Uterus (tissue), 2 donors: ENCODE results near the gene THSD4.

Experiments
- POLR2A ChIP-seq, 2 donors: fragments of 450-650 bp; IDR thresholded peaks; one replicate each; pipeline ENCODE4 v1.6.1; 2016; ENCODE audit warnings: antibody characterized with exemption in 2 of 2, mild to moderate bottlenecking in 1 of 2, moderate library complexity in 1 of 2
- TF ChIP-seq, protein P1 (sequence below), 4 experiments: fragments of 200-600 bp in 2 of 4; fragments of 450-650 bp in 2 of 4; sonication (generic) in 2 of 4; IDR thresholded peaks; one replicate each; pipeline ENCODE4 v1.5.1; 2016 to 2019; ENCODE audit warnings: antibody characterized with exemption in 4 of 4, mild to moderate bottlenecking in 2 of 4, moderate library complexity in 1 of 4

GRCh38 chr15:71496336-71496955, 381.2 kb downstream of the THSD4 start:
- no peak for TF ChIP-seq POLR2A (IDR thresholded peaks at IDR 0.05)
- TF ChIP-seq, protein P1, sequence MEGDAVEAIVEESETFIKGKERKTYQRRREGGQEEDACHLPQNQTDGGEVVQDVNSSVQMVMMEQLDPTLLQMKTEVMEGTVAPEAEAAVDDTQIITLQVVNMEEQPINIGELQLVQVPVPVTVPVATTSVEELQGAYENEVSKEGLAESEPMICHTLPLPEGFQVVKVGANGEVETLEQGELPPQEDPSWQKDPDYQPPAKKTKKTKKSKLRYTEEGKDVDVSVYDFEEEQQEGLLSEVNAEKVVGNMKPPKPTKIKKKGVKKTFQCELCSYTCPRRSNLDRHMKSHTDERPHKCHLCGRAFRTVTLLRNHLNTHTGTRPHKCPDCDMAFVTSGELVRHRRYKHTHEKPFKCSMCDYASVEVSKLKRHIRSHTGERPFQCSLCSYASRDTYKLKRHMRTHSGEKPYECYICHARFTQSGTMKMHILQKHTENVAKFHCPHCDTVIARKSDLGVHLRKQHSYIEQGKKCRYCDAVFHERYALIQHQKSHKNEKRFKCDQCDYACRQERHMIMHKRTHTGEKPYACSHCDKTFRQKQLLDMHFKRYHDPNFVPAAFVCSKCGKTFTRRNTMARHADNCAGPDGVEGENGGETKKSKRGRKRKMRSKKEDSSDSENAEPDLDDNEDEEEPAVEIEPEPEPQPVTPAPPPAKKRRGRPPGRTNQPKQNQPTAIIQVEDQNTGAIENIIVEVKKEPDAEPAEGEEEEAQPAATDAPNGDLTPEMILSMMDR (IDR thresholded peaks at IDR 0.05): no peak
